Lower leg skin (tissue), 4 donors: ENCODE measurements around the gene NIPSNAP2. TPM values are rescaled to one million over a fixed set of nuclear protein-coding genes. Genes with fewer than 3 reads are reported as not detected.
"Not testable (repeated sequence)": the region's sequence is repeated elsewhere in the genome, so short reads cannot be mapped to it uniquely, and the experiment has no call there.

Experiments used
- DNase-seq, 2 donors: peaks; one replicate each; pipeline ENCODE4 v3.0.0-alpha.2; 2019; ENCODE audit warnings: low spot score in 2 of 2
- H3K4me3 ChIP-seq: fragments of 200-600 bp; sonication (generic); 2 replicates; pipeline ENCODE4 v1.5.1; 2017; ENCODE audit warnings: mild to moderate bottlenecking, low read depth; ENCODE audit not compliant: poor library complexity, severe bottlenecking
- POLR2A ChIP-seq, 2 donors: fragments of 450-650 bp; IDR thresholded peaks; one replicate each; pipeline ENCODE4 v1.6.1; 2016 to 2017; ENCODE audit warnings: antibody characterized with exemption in 2 of 2, mild to moderate bottlenecking in 1 of 2, moderate library complexity in 1 of 2
- WGBS, 2 donors: methylation state at CpG; one replicate each; pipeline ENCODE4 v1.1.5; 2018; 5-methylcytosine and 5-hydroxymethylcytosine counted together
- intact Hi-C: fragments of 100-400 bp; cut with DNase I; formaldehyde crosslinking; loops from one replicate; pipeline ENCODE4 v1.15.0; 2023; ENCODE audit warnings: low total_unique reads
- total RNA-seq, 4 donors: library from RNA; depleted of rRNA; stranded (reverse); fragments of >200 nt; gene quantifications; one replicate each; pipeline ENCODE4 v1.1.0, GENCODE V29; 2016
- TF ChIP-seq, protein P1 (sequence below), 3 donors: fragments of 450-650 bp; IDR thresholded peaks; one replicate each; pipeline ENCODE4 v1.5.1; 2016; ENCODE audit warnings: antibody characterized with exemption in 3 of 3, mild to moderate bottlenecking in 3 of 3, moderate library complexity in 2 of 3

Gene NIPSNAP2
- total RNA-seq, 4 donors from 2014 or later, result 36.4 to 48.4 (median 41.5) TPM

DNA sequence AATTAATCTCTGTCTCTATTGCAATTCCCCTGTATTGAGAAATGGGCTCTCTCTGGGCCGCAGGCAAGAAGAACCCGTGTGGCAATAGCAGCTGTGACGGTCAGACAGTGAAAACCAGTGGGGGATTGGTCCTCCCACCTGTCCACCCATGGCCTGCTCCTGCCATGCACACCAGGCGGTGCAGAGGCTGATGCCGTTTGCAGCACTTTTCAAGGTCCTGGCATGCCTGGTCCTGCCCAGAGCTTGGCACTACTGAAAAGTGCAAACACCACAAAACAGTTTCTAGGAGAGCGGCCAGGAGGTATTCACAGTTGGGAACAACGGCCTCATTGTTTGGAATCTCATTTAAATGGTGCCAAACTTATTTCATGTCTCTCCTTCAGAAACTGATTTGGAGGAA is 45.3 kb downstream of the NIPSNAP2 start:
- DNase-seq, result peak in 1 of 2 donors; percentile 20
- intact Hi-C loops, result loop anchor here (10.0 kb wide), 1 partner anchor 65 kb away; no protein-coding TSS in a partner anchor
- TF ChIP-seq POLR2A (IDR thresholded peaks at IDR 0.05), result no peak
- TF ChIP-seq, protein P1, sequence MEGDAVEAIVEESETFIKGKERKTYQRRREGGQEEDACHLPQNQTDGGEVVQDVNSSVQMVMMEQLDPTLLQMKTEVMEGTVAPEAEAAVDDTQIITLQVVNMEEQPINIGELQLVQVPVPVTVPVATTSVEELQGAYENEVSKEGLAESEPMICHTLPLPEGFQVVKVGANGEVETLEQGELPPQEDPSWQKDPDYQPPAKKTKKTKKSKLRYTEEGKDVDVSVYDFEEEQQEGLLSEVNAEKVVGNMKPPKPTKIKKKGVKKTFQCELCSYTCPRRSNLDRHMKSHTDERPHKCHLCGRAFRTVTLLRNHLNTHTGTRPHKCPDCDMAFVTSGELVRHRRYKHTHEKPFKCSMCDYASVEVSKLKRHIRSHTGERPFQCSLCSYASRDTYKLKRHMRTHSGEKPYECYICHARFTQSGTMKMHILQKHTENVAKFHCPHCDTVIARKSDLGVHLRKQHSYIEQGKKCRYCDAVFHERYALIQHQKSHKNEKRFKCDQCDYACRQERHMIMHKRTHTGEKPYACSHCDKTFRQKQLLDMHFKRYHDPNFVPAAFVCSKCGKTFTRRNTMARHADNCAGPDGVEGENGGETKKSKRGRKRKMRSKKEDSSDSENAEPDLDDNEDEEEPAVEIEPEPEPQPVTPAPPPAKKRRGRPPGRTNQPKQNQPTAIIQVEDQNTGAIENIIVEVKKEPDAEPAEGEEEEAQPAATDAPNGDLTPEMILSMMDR (IDR thresholded peaks at IDR 0.05), result no peak
- WGBS, 2 donors, result 39 to 43% methylated on average over 7 of the region's 7 CpGs
- H3K4me3 ChIP-seq, result no peak overlapping the region

DNA sequence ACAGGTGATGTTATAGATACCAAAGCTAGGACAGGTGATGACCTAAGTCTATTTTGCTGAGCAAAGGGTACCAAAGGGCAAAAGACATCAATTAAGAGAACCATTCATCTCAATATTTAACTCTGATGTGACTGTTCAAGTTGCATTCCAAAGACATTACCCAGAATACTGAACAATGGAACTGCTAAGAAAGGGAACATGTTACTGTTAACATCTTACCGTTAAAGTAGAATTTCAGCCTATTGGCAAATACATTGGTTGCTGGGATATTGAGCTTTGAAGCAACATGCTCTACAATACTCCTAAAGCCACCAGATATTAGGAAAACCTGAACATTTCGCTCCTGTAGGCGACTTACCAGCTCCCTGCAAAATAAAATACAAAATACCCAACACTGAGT is 52.6 kb downstream of the NIPSNAP2 start:
- intact Hi-C loops, H3K4me3 ChIP-seq, DNase-seq: not testable (repeated sequence)
- WGBS, 2 donors, result 92 to 95% methylated on average over 3 of the region's 3 CpGs

DNA sequence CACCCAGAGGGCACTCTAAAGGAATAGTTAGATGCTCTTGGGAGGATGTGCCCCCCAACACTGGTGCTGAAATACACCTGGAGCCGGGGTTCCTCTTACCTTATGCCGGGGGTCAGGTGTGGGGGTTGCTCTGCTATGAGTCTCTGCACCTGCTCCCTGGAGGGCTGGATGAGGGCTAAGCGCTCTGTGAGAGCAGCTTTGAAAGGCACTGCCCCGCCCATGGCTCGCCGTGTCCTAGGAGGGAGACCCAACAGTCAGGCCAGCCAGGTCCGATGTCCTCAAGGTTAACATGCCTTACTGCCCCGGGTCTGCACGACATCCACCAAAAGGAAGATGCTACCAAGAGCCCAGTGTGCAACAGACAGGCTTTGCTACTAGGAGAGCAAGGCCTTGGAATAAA is 55.1 kb downstream of the NIPSNAP2 start:
- TF ChIP-seq, protein P1 (IDR thresholded peaks at IDR 0.05), result no peak
- TF ChIP-seq POLR2A (IDR thresholded peaks at IDR 0.05), result no peak
- DNase-seq, result no peak
- intact Hi-C loops, result no loop called here
- whole genome bisulfite sequencing, 2 donors, result 81 to 95% methylated on average over 8 to 9 of the region's 9 CpGs
- no peak overlapping the region for H3K4me3 ChIP-seq

DNA sequence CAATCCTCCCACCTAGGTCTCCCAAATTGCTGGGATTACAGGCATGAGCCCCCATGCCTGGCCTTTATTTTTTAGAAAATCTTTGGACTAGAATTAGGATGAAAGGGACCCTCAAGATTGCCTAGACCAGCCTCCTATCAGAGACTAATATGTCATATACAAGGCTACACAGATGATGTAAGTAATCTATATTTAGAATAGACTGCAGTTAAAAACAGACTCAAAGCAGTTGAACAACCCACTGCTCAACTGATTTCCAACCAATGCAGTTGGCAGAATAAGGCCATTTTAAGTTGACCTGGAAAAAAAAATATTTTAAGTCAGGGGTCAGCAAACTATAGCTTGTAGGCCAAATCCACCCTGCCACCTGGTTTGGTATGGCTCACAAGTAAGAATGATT is 59.1 kb downstream of the NIPSNAP2 start:
- intact Hi-C loops, result no loop called here
- DNase-seq, result no peak
- H3K4me3 ChIP-seq, result no peak overlapping the region
- TF ChIP-seq, protein P1 (IDR thresholded peaks at IDR 0.05), result no peak
- no peak for TF ChIP-seq POLR2A (IDR thresholded peaks at IDR 0.05)

DNA sequence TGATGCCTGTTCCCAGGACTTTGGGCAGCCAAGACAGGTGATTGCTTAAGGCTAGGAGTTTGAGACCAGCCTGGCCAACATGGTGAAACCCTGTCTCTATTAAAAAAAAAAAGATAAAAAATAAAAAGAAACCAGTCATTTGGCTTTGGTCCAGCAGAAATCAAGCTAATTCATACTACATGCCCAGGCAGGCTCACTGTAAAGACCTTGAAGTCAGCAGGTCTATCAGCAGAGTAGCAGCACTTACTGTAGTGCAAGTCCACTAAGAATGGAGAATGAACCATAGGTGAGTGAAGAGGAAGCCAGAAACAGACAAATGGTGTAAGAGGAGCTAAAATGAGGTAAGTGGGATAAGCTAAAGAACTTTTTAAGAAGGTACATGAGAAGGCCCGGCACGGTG is 62.2 kb downstream of the NIPSNAP2 start:
- 94 to 100% methylated on average over 2 of the region's 2 CpGs for WGBS, 2 donors
- no peak for DNase-seq
- H3K4me3 ChIP-seq, result no peak overlapping the region
- intact Hi-C loops, result no loop called here
- TF ChIP-seq, protein P1 (IDR thresholded peaks at IDR 0.05), result no peak
- TF ChIP-seq POLR2A (IDR thresholded peaks at IDR 0.05), result no peak

DNA sequence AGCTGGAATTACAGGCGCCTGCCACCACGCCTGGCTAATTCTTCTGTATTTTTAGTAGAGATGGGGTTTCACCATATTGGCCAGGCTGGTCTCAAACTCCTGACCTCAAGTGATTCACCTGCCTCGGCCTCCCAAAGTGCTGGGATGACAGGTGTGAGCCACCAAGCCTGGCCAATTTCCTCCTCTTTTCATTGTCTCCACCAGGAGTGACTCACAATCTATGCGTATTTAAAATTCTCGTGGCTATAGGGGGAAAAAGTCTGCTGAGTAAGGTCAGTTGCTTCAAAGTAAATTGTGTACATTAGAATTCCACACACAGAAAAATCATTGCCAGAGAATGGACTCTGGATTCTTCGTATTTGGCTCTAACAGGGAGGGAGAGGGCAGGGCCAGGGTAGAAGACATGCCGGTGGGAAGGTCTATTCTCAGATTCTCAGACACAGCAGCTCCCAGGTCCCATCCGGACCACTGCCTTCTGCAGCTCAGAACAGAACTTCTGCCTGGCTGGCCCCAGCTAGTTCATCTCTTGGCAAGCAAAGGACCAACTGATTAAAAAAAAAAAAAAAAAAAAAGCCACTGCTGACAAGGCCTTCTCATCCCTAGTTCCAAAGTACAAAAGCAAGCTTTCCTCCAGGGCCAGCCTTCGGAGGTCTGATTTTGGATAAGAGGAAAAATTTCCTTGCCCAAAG is 64.7 kb downstream of the NIPSNAP2 start:
- no peak overlapping the region for H3K4me3 ChIP-seq
- DNase-seq, result no peak
- 89 to 90% methylated on average over 9 of the region's 9 CpGs for WGBS, 2 donors
- TF ChIP-seq, protein P1 (IDR thresholded peaks at IDR 0.05), result no peak
- TF ChIP-seq POLR2A (IDR thresholded peaks at IDR 0.05), result no peak
- intact Hi-C loops, result no loop called here
